Measurements from ENCODE around the gene KCTD2.

DNA sequence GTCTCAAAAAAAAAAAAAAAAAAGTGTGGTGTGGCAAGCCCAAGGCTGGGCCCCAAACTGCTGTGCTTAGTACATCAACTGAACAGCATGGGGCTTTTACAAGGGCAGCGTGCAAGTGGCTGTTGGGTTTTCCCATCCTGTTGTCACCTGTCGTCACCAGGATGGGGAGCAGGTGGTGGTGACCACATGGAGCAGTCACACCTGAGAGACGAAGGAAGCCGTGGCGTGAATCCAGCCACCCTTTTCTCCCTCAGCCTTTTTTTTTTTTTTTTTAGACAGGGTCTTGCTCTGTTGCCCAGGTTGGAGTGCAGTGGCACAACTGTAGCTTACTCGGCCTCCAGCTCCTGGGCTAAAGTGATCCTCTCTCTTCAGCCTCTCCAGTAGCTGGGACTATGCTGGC lies 38.7 kb upstream of the KCTD2 start:
- TF ChIP-seq, protein P1, sequence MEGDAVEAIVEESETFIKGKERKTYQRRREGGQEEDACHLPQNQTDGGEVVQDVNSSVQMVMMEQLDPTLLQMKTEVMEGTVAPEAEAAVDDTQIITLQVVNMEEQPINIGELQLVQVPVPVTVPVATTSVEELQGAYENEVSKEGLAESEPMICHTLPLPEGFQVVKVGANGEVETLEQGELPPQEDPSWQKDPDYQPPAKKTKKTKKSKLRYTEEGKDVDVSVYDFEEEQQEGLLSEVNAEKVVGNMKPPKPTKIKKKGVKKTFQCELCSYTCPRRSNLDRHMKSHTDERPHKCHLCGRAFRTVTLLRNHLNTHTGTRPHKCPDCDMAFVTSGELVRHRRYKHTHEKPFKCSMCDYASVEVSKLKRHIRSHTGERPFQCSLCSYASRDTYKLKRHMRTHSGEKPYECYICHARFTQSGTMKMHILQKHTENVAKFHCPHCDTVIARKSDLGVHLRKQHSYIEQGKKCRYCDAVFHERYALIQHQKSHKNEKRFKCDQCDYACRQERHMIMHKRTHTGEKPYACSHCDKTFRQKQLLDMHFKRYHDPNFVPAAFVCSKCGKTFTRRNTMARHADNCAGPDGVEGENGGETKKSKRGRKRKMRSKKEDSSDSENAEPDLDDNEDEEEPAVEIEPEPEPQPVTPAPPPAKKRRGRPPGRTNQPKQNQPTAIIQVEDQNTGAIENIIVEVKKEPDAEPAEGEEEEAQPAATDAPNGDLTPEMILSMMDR (IDR thresholded peaks at IDR 0.05 in 4 of 5, conservative IDR thresholded peaks at IDR 0.05 in 1 of 5), result no peak
- no peak for TF ChIP-seq POLR2A (IDR thresholded peaks at IDR 0.05)
